GM18907 (cell line): ENCODE results near the gene LCE1E.

ENCODE experiments used
- ATAC-seq: cut with Tn5 transposase; IDR thresholded peaks from one replicate; pipeline ENCODE4 v1.9.1; 2021; ENCODE audit warnings: mild to moderate bottlenecking, moderate library complexity; ENCODE audit not compliant: unreplicated experiment

Gene LCE1E, protein sequence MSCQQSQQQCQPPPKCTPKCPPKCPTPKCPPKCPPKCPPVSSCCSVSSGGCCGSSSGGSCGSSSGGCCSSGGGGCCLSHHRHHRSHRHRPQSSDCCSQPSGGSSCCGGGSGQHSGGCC

DNA sequence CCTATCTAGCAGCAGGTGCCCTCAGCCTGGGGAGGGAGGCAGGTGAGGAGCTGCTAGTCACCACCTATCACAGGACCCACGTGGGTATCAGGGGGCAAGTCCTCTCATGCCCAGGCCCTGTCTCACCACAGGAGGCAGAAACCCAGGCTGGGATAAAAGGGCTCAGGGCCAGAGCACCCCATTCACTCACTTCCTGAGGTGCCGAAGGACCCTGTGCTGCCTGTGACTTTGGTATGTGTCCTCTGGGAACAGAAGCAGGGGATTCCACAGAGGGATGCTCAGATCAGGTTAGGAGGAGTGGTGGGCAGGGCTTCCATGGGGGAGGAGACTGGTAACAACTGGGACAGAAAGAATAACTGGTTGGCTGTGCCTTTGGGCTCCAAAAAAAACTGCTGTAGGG, at the start of gene LCE1E:
Gene LCE1E (plus strand): TSS at position 181 of the 400 bp plus-strand sequence. CDS start 1,043 bp downstream, outside the sequence.
- ATAC-seq, result no peak

DNA sequence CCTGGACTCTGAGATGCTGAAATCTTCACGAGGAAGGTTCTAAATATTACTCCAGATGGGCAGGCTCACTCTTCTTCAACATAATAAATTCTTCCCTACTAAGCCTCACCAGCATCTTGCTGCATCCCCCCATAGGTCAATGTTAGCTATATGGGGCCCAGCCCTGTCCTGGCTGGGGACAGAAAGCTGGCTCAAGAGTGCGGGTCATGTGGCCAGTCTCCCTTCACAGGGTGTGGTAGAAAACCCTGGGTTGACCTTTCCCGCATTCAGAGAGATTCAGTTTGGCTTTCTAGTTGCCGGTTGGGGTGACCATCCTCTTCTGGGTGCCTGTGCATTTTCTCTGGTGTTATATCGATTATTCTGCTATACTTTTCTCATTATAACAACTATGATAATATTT, 48.1 kb upstream of the LCE1E start:
- ATAC-seq, result no peak

DNA sequence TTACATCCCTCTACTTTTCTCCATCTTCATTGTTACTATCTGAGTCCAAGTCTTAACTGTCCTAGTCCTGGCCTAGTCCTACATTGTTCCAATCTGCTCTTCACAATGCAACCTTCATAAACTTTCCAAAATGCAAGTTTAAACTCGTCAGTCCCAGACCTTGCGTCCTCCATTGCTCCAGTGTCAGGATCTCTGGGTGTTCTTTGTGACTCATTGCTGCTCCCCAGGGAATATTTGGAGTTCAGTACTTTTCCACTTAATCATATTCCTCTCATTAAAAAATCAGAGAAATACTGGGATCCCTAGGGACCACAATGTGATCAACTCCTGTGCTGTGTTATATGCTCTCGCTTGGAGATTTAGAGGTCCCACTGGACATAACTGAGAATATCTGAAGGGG, 46.2 kb upstream of the LCE1E start:
- no peak for ATAC-seq

DNA sequence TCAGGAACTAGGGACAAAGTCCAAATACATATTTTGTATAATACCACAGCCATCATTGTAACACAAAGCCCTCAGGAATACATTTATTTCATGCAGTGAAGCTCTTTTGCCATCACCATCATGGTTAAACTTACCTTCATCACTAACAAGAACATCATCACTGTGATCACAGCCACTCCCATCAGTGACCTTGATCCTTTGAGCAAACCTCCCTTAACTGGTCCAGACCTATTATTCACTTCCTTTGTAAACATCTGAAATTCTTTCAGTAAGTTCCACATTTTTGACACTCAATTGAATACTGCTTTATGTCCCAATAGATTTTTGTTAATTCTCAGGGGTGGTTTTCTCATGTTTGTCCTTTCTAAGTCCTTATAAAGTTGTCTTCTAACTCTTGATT, 44.4 kb upstream of the LCE1E start:
- no peak for ATAC-seq

DNA sequence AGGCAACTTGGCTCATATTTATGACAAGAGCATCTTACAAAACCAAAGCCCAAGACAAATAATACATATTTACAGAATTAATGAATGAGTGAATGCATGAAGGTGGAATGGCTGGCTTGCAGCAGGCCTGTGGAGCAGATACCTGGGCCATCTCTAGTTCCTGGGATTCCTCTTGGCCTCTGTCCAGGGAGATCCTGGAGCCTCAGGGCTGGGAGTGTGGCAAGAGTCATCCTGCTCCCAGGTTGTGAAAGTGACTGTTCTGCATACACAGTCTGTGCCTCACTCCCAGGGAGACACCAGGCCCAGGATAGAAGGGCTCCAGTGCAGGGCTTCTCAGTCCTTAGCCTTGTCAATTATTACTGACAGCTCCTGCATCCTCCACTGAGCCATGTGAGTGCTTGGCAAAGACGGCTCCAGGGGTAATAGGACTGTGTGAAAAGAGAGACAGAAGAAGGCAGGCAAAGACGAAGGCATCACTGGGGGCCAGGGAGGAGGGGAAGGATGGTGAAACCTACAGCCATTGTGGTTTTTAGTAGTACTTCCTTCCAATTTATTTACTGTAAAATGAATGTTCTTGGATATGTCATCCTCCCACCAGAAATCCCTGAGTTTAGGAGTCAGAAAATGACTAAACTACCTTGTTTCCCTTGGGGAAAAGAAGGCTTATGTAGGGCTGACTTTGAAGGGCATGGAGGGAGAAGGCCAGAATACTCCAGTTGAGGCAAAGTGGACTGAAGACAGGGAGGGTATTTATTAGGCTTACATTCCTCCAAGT, 42.5 kb upstream of the LCE1E start:
- no peak for ATAC-seq

DNA sequence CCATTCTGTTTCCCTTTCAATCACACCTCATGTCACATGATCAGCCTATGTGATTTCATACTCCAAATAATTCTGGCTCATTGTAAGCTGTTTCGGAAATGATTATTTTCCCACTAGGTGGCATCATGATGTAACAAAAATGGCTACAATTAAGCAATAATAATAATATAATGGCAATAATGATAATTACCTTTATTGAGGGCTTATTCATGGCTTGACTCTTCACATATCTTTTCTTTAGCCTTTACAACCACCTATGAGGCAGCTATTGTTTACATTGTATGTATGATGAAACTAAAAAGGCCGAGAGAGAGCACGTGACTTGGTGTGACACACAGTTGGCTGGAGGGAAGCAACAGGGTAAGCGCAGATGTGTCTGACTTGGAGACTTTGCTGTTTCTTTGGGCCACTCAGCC, 40.8 kb upstream of the LCE1E start:
- no peak for ATAC-seq

DNA sequence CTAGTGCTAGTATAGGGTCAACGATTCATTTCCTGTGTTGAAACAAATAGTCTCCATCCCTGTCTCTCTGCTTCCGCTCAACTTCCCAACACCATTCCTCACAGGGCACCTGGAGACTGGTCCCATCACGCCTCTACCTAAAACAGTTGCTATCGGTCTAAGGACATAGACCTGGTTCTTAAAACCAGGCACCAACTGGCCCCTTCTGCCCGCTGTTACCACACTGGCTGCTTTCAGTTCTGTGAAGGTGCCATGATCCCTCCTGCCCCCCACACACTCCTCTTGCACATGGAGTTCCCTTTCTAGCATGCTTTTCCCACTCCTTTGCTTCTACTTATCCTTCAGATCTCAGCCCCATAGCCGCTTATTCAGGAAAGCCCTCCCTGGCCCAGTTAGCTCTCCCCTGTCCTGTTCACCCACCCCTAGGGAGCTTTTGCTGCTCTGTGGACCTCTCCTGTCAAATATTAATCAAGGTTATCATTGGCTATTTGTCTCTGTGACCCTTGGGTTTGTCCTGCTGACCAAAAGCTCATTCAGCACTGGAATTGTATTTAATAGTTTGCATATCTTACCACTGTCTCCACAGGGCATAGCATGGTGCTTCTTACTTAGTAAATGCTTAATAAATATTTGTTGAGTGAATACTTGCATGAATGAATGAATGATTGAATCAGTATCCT, 40.2 kb upstream of the LCE1E start:
- ATAC-seq, result no peak

DNA sequence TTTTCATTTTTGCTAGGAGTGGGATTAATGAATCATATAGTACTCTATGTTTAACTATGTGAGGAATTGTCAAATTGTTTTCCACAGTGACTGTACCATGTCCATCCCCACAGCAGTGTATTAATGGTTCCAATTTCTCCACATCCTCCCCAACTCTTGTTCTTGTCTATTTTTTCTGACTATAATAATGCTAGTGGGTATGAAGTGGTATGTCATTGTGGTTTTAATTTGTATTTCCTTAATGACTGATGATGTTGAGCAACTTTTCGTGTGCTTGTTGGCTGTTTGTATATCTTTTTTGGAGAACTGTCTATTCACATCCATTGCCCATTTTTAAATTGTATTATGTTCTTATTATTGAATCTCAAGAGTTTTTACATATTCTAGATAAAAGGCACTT, 38.2 kb upstream of the LCE1E start:
- no peak for ATAC-seq

DNA sequence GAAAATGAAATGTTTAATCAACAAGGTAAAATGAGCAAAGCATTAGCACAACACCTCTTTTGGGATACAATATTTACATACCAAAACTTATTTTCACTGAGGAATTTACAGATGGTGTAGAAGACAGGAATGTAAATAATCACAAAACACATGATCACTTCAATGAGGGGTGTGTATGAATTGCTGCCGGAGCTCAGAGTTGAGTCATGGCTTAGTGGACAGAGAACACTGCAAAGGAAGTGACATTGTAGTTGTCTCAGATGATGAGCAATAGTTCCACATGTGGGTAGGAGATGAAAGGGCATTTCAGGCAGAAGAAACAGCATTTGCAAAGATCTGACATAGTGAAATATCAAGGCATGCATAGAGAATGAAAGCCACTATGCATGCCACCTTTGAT, 33.8 kb upstream of the LCE1E start:
- no peak for ATAC-seq

DNA sequence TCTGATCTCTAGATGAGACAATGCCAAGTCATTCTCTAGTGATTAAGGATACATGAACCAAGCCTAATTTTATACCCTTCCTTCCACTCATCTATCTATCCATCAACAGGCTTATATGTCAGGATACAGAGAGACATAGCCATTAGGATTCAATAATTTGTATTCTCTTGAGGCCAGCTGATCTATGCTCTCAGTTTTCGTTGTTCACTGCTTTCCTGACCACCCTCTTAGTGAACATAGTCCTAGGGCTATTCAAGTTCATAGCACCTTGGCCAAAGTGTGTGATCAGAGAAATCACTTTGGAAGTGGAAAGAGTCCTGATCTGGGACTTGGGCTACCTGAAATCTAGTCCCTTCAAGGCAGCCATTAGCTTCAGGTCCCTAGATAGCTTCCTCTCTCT, 32.5 kb upstream of the LCE1E start:
- no peak for ATAC-seq

DNA sequence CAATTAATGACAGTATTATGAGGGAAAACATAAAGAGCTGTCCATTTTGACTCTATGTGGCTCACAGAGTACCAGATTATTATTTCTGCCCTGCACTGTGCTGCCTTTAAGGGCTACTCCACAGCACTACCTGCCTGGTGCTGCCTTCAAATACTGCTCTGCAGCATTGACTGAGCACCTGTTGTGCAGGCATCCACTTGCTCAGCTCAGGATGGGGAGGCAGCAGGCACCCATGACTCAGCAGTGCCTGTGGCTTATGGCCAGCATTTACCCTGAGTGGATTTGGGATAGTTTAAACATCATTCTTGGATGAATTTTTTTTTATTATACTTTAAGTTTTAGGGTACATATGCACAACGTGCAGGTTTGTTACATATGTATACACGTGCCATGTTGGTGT, 29.2 kb upstream of the LCE1E start:
- no peak for ATAC-seq

DNA sequence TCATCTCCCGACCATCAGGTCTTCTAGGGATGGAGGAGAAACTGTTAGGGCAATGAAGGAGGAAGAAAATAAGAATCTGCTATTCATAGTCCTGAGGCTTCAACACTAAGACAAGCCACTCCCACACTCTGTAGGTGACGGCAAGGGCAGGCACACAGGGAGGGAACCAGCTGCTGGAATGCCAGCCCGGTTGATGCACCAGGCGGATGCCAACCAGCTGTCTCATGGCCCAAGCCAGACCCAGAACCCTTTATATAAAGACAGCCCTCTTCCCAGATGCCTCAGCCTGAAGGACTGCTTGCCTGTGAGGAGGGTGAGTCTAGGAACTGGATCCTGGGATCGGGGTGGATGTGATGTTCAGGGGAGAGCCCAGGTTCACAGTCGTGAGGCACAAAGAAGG, 28.3 kb upstream of the LCE1E start, which contains the start of gene KPRP:
Gene KPRP (plus strand): TSS at position 279 of the 400 bp plus-strand sequence. CDS start 1,564 bp downstream, outside the sequence.
- no peak for ATAC-seq

DNA sequence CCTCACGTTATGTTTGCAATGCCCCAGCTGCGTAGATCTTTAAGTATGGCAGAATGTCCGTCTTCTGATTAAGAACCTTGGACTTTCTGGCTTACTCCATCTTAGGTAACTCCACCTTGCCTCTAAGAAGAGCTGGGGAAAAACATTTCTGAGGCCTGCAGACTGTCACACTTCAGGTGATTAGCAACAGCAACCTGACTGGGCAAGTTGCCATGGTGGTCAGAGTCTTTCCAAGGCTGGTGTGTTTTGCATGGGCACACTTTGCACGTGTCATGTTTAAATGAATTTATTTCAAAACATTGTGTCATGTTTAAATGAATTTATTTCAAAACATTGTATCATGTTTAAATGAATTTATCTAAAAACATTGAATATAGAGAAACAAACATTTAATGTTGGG, 27.4 kb upstream of the LCE1E start:
- no peak for ATAC-seq

DNA sequence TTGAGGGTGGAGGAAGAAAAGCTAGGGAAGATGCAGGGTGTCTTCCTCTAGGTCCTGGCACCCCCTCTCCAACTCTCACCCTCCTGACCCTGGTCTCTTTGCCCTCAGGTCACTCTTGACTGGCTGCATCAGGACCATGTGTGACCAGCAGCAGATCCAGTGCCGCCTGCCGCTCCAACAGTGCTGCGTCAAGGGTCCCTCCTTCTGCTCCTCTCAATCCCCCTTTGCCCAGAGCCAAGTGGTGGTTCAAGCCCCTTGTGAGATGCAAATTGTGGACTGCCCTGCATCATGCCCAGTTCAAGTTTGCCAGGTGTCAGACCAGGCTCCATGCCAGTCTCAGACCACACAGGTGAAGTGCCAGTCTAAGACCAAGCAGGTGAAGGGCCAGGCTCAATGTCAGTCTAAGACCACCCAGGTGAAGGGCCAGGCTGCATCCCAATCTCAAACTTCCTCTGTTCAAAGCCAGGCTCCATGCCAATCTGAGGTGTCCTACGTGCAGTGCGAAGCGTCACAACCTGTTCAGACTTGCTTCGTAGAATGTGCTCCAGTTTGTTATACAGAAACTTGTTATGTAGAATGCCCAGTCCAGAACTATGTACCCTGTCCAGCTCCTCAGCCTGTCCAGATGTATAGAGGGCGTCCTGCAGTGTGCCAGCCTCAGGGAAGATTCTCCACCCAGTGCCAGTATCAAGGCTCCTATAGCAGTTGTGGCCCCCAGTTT, 26.4 kb upstream of the LCE1E start:
- no peak for ATAC-seq

DNA sequence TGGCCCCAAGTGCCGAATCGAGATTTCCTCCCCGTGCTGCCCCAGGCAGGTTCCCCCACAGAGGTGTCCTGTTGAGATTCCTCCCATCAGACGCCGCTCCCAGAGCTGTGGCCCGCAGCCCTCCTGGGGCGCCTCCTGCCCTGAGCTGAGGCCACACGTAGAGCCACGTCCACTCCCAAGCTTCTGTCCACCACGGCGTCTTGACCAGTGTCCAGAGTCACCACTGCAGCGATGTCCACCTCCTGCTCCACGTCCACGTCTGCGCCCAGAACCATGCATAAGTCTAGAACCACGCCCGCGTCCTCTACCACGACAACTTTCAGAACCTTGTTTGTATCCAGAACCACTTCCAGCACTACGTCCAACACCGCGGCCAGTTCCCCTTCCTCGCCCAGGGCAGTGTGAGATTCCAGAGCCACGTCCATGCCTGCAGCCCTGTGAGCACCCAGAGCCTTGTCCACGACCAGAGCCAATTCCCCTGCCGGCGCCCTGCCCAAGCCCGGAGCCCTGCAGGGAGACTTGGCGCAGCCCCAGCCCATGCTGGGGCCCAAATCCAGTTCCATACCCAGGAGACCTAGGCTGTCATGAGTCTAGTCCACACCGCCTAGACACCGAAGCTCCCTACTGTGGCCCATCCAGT, 25.4 kb upstream of the LCE1E start:
- ATAC-seq, result no peak

DNA sequence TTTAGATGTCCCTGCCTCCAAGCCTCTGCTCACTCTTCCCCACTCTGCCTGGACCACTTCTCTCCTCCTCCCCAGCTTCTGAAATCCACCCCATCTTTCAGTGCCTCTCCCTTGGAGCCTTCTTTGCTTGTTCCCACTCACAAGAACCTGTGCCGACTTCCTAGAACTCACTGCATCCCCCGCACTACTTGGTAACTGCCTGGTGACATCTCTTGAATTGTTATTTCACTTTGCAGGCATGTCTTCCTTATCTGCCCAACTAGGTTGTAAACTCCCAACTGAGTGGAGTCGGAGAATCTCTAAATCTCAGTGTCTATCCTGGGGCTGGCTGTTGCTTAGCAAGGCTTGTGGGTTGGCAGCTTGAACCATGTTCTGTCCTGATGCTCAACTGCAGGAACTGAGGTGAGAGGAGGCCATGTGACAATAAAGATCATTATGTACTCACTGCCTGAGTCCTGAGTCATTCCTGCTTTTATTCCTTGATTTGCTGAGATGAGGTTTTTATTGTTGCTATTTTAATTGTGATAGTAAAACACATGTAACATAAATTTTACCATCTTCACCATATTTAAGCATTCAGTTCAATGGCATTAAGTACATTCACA, 24.3 kb upstream of the LCE1E start:
- ATAC-seq, result no peak

DNA sequence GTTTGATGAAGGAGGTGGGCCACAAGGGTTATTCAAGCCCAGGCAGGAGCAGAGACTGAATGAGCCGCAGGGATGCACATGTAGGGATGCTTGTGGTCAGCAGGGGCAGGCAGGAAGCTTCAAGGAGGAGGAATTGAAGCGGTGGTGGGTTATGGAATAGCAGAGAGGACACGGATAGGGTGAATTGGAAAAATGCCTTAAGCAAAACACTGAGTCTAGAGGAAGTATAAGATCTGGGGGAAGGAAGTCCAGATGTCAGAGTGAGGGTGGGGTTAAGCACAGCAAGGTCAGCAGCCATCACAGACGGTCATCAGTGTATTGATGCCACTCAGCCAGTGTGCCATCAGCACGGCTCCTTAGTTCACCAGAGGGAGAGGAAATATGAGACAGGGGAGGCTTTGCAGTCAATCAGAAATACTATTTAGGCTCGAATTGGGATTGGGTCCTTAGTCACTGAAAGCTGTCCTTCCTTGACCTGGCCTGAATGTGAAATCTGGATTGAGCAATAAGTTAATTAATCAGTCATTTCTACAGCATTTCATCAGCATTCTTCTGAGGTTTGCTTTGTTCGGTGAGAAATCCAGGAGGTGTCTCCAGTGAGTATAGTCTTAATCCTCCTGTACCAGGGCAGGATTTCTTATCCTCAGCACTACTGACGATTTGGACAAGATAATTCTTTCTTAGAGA, 17.1 kb upstream of the LCE1E start:
- no peak for ATAC-seq

DNA sequence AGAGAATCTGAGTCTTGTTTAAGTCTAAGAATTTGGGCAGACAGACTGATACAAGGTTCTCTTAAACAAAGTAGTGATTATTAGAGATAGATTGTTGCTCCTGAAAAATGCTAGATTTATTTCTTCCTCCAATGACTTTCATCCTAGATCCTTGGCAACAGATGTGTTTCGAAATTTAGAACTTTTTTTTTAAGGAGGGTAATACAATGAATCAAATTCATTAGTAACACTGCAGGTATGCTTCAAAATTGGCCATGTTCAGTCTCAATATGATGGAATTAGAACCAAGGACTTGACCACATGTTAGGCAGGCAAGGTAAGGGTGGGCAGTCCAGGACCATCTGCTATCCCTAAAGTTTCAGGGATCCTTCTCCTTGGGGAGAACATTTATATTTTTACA, 15.6 kb upstream of the LCE1E start:
- no peak for ATAC-seq

DNA sequence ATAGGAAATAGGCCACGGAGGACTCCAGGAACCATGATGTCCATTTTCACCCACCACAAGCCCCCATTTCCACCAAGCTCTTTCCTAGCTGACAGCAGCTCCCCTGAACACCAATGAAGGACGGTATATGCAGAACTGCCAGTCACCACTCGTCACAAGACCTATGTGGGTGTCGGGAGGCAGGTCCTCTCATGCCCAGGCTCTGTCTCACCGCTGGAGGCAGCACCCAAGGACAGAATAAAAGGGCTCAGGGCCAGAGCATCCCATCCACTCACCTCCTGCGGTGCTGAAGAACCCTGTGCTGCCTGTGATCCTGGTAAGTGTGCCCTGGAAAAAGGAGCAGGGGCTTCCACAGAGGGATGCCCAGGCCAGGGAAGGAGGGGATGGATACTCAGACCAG, 11.2 kb upstream of the LCE1E start, which contains the start of gene LCE1F:
Gene LCE1F (plus strand): TSS at position 266 of the 400 bp plus-strand sequence. CDS start 1,232 bp downstream, outside the sequence.
- no peak for ATAC-seq

DNA sequence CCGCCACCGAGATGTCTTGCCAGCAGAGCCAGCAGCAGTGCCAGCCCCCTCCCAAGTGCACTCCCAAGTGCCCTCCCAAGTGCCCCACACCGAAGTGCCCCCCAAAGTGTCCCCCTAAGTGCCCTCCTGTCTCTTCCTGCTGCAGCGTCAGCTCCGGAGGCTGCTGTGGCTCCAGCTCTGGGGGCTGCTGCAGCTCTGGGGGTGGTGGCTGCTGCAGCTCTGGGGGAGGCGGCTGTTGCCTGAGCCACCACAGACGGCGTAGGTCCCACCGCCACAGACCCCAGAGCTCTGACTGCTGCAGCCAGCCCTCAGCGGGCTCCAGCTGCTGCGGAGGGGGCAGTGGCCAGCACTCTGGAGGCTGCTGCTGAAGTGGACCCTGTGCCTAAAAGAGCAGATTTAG, 9.7 kb upstream of the LCE1E start:
- no peak for ATAC-seq
